ENCODE measurements around the gene SCG2.

Gene SCG2

GRCh38 chr2:223585666-223586065, 16.5 kb downstream of the SCG2 start:
- in situ Hi-C loops (cut with MboI; ENCODE audit: low sequenced_read_pairs), result no loop called here

GRCh38 chr2:223582001-223582400, 20.2 kb downstream of the SCG2 start:
- in situ Hi-C loops (cut with MboI; ENCODE audit: low sequenced_read_pairs), result no loop called here

DNA sequence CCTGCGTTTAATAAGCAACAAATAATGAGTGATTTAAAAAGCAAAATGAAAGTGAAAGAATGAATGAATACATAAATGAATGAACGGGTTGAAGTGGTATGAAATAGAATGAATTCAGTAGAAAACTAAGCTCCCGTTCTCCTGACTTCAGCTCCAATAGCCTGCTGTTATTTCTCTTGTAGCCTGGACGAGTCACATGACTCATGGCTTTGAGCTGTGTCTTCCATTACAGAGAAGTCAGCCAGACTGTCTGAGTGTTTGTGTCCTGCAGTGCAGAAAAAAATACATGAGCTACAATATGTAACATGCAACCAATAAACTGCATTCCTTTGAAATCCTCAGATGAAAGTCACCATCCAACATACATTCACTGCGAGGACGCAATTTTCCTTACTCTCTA, 21.2 kb downstream of the SCG2 start:
- in situ Hi-C loops (cut with MboI; ENCODE audit: low sequenced_read_pairs), result no loop called here

DNA sequence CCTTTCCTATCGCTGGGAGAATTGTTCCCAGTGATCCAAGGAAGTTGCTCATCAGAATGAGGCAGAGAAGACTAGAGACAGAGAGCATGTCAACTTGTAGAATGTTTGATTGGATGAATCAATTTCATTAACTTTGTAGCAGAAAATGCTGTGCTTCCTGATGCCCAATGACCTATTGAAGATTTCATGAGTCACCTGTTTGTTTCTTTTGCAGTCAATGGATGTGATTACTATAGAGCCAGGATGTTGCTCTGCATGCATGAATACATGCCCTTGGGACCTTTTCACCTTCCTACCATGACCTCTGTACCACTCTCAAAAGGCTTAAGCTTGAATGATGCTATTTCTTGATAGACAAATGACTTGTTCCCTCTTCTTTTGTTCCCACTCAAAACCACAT, 23.3 kb downstream of the SCG2 start:
- in situ Hi-C loops (cut with MboI; ENCODE audit: low sequenced_read_pairs), result no loop called here

GRCh38 chr2:223576873-223577272, 25.3 kb downstream of the SCG2 start:
- in situ Hi-C loops (cut with MboI; ENCODE audit: low sequenced_read_pairs), result no loop called here

GRCh38 chr2:223570784-223571183, 31.4 kb downstream of the SCG2 start:
- in situ Hi-C loops (cut with MboI; ENCODE audit: low sequenced_read_pairs), result no loop called here

DNA sequence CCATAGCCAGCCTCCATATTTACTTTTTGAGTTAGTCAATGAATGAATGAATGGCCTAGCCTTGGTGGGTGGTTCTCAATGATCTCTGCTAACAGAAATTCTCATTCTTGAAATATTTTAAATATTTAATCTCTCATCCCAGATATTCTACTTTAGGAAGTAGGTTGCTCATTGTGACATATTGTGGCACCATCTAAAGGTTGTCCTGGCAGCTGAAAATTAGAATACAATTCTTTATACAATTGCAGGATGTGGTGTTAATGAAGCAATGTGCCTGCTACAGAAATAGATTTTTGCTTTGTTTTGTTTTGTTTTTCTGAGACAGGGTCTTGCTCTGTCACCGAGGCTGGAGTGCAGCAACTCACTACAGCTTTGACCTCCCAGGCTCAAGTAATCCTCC, 35.8 kb downstream of the SCG2 start:
- in situ Hi-C loops (cut with MboI; ENCODE audit: low sequenced_read_pairs), result no loop called here

GRCh38 chr2:223563462-223563861, 38.7 kb downstream of the SCG2 start:
- in situ Hi-C loops (cut with MboI; ENCODE audit: low sequenced_read_pairs), result no loop called here

DNA sequence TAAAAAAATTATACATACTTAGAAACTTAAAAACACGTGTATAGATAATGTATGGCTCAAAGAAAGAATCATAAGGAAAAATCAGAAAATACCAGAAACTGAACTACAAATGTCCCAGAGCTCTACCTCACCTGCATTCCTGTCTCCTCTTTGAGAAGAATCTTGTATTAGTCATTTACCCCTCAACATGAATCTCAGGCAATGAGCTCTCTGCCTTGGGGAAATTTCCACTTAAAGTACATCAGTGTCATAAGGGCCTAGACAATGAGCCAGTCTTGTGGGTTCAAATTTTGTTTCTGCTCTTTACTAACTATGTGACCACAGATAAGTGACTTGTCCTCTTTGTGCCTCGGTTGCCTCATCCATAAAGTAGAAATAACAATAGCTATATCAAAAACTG, 40.1 kb downstream of the SCG2 start:
- in situ Hi-C loops (cut with MboI; ENCODE audit: low sequenced_read_pairs), result no loop called here

GRCh38 chr2:223560749-223561435, 41.3 kb downstream of the SCG2 start:
- in situ Hi-C loops (cut with MboI; ENCODE audit: low sequenced_read_pairs), result no loop called here

DNA sequence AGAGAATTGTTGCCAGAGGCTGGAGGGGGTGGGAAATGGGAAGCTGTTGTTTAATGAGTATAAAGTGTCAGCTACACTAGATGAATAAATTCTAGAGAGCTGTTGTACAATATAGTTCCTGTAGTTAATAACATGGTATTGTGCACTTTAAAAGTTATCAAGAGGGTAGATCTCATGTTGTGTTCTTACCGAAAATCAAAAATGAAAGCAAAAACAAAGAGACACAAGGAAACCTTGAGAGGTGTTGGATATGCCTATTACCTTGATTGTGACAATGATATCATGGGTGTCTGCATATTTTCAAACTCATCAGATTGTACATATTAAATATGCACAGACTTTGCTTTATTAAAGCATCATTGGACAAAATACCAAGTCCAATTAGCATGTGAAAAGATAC, 43.2 kb downstream of the SCG2 start:
- in situ Hi-C loops (cut with MboI; ENCODE audit: low sequenced_read_pairs), result no loop called here

- in situ Hi-C loops (cut with MboI; ENCODE audit: low sequenced_read_pairs), result no loop called here
Observed at GRCh38 chr2:223554923-223555322, 47.2 kb downstream of the SCG2 start.

DNA sequence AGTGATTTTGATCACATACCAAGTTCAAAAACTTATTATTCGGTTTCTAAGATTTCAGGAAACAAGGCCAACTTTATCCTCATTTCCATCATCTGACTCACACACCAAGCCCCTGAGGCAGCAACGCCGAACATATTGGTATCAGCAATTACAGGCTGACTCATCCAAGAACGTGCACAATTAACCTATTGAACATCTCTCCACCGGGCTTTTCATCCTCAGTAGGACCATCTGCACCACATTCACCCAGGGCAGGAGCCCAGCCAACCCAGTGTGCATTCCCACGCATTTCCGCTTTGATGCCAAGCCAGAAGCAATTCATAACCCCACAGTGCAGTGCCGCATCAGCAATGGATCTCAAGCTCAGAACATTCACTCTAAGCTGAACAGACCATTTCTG, 52.9 kb downstream of the SCG2 start:
- in situ Hi-C loops (cut with MboI; ENCODE audit: low sequenced_read_pairs), result no loop called here

- in situ Hi-C loops (cut with MboI; ENCODE audit: low sequenced_read_pairs), result no loop called here
Observed at GRCh38 chr2:223548194-223548593, 54.0 kb downstream of the SCG2 start.
